Stimulated activated CD4-positive, alpha-beta T cell treated with anti-CD3 and anti-CD28 coated beads, Interleukin-12 subunit alpha, Interleukin-12 subunit beta, amount 100 ng/mL, for 4 hours (primary cell): ENCODE results near the gene NSMF.

ENCODE experiments used
- DNase-seq: peaks from one replicate; pipeline ENCODE4 v3.0.0-alpha.2; 2020

The NSMF gene

DNA sequence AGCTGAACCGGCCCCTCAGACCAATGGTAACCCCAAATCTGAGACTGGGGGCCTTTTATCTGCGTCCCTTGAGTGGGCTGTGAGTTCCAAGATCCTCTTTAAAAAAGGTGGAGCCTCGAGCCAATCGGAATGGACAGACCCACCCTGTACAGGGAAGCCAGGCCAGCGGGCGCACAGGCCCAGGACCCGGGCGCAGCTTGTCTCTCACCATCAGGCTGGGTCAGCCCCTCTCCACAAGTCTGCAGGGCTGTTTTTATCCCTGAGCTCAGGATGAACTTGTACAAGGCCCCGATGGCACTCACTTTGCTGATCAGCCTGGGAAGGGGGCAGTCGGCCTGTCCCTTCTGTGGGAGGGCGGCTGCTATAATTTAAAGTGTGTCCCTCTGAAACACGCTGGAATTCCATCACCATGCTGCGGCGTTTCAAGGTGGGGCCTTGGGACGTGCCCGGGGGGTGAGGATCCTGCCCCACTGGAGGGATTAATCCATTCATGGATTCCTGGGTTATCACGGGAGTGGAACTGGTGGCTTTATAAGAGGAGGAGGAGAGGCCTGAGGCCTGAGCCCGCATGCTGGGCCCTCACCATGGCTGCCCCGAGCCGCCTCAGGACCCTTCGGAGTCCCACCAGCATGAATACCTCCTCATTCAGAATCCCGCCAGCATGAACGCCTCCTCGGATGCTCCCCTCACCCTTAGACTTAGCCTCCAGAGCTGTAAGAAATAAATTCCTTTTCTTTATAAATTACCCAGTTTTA is 50.3 kb downstream of the NSMF start:
- DNase-seq, result no peak

DNA sequence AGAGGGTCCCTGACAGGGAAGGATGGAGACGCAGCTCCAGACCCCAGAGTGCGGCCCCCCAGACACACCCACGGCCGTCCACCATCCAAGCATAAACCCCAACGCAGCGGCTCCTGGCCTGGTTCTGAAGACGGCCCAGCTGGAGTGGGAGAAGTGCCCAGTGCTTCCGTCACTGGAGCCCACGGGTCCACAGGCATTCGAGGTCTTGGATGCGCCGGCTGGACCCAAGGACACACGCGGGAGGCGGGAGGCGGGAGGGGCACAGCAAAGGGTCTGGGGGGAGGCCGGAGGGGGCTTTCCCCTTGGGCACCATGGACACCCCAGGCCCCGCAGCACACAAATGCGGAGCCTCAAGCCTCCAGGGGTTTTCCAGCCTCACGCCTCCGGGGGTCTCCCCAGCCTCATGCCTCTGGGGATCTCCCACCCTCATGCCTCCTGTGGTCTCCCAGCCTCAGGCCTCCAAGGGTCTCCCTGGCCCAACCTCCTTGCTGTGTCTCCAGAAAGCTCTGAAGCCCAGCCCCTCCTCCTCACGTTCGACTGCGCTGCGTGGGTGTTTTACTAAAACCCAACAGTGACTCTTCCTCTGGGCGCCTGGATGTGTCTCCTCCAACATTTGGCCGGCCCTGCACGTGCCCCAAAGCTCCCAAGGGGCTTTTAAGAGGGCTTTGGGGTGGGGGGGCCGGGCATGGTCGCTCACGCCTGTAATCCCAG is 51.4 kb downstream of the NSMF start:
- DNase-seq, result no peak

DNA sequence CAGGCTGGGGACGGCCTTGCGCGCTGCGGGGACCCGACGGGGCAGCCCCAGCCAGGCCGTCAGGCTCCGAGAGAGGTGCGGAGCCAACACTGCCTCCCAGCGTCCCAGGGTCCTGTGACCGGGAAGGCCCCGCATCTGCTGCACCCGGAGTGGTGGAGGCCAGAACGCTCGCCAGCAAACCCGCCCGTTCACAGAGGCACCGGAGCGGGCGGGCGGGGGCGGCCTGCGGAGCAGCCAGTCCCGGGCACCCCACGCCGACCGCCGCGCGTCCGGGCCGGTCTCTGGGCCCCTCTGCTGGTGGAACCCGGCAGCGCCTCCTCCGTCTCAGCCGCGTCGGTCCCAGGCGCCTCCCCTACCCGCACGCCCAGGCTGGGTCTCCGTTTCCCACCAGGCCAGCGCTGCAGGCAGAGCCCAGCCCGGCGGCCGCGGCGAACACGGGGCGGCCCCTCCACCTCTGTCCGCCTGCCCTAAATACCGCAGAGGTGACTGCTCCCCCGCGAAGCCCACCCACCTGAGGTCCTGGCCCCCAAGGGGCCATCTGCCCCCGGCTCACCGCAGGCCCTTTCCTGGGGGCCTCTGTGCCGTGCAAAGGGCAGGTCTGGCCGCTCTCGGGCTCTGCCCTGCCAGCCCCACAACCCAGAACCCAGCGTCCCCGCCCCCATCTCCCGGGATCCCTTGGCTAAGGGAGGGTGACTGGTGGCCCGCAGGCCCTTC is 52.1 kb downstream of the NSMF start:
- peak; percentile 62 for DNase-seq

DNA sequence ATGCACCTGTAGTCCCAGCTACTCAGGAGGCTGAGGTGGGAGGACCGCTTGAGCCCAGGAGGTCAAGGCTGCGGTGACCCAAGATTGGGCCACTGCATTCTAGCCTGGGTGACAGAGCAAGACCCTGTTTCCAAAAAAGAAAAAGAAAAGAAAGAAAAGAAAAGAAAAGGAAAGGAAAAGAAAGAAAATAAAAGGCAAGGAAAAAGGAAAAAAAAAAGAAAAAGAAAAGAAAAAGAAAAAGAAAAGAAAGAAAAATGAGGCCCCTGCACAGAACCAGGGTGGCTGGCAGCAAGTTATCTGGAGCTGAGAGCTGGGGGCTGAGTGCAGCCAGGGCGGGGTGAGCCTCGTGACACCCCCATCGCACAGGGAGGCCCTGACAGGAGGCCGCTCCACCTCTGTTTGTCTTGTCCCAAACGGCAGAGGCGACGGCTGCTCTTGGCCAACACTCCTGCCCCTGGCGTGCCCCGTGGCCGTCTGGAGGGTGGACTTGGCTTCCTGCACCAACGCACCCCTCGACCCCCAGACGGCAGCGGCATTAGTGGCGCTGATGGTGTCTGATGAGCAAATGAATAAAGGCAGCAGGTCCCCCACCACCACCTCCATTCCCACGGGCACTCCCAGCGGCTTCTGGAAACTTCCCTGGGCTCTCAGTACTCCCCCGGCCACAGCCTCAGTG is 52.9 kb downstream of the NSMF start:
- DNase-seq, result no peak

DNA sequence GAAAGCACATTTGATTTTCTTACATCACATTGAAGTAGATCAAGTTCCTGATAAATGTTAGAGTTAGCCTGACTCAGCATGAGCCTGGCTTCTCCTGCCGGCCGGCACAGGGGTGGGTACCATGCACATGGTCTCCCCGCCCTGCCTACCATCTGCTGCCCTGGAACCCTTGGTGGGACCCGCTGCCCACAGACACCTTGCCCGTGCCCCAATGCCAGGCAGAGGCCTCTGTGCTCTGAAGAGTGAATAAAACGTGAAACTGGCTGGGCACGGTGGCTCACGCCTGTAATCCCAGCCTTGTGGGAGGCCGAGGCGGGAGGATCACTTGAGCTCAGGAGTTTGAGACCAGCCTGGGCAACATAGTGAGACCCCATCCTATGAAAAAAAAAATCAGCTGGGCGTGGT is 53.5 kb downstream of the NSMF start:
- DNase-seq, result no peak

DNA sequence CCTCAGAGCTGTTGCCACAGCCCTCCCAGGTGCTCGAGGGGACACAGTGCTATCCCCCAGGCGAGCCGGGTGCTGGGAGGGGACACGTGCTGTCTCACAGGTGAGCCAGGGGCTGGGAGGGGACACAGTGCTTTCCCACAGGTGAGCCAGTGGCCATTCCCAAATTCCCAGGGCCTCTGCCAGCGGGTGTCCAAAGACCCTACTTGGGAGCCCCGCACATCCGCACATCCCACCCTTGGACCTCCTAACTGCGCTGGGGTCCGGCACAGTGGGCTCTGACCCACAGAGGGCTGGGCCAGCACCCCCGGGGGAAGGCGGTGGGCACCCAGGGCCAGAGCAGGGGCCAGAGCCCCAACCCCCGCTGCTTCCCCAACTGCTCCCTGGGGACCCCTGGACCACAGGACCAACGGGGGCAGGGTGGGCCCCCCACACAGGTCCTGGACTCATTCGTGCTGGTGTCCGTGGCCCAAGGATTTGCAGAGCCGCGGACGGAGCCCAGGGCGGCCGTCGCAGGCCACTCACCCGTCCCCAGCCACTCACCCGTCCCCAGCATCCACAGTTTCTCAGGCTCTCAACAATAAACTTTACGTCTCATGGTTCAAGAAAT is 54.1 kb downstream of the NSMF start:
- no peak for DNase-seq

DNA sequence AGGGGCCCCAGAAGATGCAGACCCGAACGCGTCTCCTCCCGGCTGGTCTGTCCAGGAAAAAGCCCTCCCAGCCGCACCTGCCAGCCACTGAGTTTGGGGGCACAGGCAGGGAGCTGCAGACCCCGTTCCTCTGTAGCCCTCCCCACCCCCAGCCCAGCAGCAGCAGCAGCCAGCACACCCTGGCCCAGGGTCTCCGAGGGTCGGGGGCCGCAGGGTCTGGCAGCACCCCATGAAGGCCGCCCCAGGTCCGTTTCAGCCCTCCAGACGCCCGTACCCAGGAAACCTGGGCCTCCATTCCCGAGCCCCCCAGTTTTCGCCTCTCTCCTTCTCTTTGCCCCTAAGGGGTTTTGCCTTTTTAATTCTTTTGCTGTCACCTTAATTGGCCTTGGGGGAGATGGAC is 55.9 kb downstream of the NSMF start:
- no peak for DNase-seq

DNA sequence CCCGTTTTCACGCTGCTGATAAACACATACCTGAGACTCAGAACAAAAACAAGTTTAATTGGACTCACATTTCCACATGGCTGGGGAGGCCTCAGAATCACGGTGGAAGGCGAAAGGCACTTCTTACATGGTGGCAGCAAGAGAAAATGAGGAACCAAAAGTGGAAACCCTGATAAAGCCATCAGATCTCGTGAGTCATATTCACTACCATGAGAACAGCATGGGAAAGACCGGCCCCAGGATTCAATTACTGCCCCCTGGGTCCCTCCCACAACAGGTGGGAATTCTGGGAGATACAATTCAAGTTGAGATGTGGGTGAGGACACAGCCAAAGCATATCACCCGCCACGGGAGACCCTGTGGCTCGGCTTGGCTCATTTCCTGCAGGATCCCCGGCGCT is 56.4 kb downstream of the NSMF start:
- DNase-seq, result no peak

DNA sequence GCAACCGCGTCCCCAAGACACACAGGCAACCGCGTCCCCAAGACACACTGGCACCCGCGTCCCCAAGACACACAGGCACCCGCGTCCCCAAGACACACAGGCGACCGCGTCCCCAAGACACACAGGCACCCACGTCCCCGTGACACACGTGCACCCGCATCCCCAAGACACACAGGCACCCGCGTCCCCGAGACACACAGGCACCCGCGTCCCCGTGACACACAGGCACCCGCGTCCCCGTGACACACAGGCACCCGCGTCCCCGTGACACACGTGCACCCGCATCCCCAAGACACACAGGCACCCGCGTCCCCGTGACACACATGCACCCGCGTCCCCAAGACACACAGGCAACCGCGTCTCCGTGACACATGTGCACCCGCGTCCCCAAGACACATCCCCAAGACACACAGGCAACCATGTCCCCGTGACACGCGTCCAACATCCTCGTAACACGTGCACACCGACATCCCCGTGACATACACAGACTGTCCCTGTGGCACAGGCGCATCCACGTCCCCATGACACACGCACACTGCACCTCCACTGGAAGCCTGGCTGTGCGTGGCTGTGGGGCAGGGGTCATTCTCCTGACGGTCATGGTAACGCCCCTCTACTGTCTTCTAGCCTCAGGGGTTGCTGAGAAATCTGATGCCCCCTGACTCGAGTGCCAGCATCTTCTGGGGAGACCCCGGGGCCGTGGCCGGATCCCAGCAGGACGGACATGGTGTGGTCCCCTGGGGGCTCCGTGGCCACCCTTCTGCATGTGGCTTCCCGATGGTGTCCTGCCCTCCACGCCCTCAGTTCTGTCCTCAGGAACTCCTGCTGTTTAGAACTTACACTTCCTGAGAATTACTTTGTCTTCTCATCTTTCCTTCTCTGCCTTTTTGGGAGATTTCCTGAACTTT is 60.3 kb downstream of the NSMF start:
- DNase-seq, result no peak

DNA sequence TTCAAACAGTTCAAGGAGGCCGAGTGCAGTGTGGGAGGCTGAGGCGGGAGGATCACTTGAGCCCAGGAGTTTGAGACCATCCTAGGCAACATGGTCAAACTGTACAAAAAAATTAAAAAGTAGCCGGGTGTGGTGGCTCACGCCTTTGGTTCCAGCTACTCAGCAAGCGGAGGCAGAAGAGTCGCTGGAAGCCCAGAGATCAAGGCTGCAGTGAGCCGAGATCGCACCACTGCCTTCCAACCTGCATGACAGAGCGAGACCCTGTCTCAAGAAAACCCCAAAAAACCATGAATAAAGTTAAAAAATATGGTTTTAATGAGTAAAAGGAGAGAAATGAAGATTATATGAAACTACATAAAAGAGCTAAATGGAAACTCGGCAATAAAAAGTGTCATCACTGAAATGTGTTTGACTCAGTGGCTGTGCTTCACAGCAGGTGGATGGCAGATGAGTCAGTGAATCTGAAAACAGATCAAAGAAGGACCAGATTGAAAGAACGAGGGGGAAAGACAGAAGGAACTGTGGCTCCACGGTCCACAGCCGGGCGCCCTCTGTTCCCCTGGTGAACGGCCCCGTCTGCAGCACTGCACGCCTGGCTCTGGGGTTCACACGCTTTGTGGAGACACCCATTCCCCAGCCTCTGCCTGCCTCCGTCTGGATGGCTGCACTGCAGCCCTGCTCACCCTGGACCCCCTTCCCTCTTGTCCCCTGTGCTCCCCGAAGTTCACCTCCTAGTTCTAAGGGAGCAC is 61.3 kb downstream of the NSMF start:
- DNase-seq, result no peak
